ENCODE results near the gene GOLGA3. TPM values are rescaled to one million over a fixed set of nuclear protein-coding genes. Genes with fewer than 3 reads are reported as not detected.
A peak's percentile ranks its signal among the peaks of the same experiment; 100 is the strongest.

GOLGA3 gene
- total and polyA plus RNA-seq, 5 donors from 2014 or later = 2.0 to 46.4 (median 4.1) TPM

DNA sequence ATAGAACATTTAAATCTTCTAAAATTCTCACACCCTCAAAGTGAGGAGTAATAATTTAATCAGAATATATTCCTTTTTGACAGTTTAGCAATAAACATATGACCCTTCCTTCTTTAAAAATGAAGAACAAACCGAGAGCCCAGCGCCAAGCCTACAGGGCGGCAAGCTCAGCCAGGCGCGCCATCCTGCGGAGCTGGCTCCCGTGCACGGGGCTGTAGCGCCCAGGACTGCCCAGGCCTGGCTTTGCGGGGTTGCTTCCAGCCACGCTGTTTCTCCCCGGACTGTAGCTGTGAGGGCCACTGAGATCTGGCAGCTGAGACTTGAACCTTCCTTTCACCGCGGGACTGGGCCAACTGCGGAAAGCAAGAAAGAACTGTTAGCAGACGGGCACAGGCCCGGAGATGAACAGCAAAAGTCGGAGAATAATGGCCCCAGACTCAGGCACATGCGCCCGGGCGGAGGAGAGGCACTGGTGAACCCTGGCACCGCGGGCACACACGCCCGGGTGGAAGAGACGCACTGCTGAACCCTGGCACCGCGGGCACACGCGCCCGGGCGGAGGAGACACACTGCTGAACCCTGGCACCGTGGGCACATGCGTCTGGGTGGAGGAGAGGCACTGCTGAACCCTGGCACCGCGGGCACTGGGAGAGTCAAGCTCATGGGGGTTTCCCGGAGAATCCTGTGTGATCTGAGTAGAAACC lies 101.4 kb downstream of the GOLGA3 start:
- H3K4me3 ChIP-seq (ENCODE audit: low read depth, low read length) = no peak overlapping the region
- no peak for DNase-seq

DNA sequence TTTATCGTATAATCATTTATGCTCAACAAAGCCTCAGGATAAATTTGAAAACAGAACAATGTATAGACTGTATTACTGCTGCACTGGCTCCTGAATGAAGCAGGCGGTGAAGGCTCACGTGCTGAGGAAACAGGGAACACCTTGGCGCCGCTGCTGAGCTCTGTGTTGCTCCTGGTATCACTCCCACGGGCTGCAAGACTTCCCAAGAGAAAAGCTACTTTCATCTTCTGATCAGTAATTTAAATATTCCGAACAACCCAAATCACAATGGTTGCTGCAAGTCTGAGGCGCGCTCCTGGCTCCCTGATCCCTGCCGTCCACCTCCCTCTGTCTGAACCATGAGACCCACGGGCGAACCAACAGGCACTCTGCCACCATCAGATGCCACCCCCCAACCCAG lies 102.3 kb downstream of the GOLGA3 start:
- DNase-seq (no peak), ATAC-seq (ENCODE audit: low read depth in 2 of 2) (no peak)
- no peaks in the 10 kb centered on the region for H3K9me3 ChIP-seq (ENCODE audit: control insufficient read depth in 2 of 2, low read length in 2 of 2)
- Mint-ChIP-seq H3K9me3 (no peaks in the 10 kb centered on the region), H3K27ac (no peak overlapping the region), H3K4me3 (no peak overlapping the region), H3K36me3 (peaks cover 52% of the 10 kb centered on the region), H3K4me1 (peaks cover 0 to 3% (median under 1%) of the 10 kb centered on the region in 4 donors), H3K27me3 (no peaks in the 10 kb centered on the region)
- H3K27me3 ChIP-seq (ENCODE audit: control insufficient read depth, insufficient read depth, low read length) = no peaks in the 10 kb centered on the region
- peaks cover 62% of the 10 kb centered on the region for H3K36me3 ChIP-seq (ENCODE audit: control insufficient read depth, insufficient read depth, low read length)
- no peaks in the 10 kb centered on the region for H3K4me1 ChIP-seq (ENCODE audit: control insufficient read depth, insufficient read depth, low read length, poor library complexity, severe bottlenecking)
- no peak overlapping the region for H3K4me3 ChIP-seq (ENCODE audit: low read depth, low read length)
- H3K27ac ChIP-seq (ENCODE audit: insufficient read depth, low read length, poor library complexity, severe bottlenecking) = no peak overlapping the region

More for the DNA sequence above, 101.4 kb downstream of the GOLGA3 start:
- Histone ChIP-seq H3K27me3 (ENCODE audit: control insufficient read depth, insufficient read depth, low read length) (no peaks in the 10 kb centered on the region), H3K4me1 (ENCODE audit: control insufficient read depth, insufficient read depth, low read length, poor library complexity, severe bottlenecking) (no peaks in the 10 kb centered on the region), H3K27ac (ENCODE audit: insufficient read depth, low read length, poor library complexity, severe bottlenecking) (no peak overlapping the region), H3K9me3 (ENCODE audit: control insufficient read depth in 2 of 2, low read length in 2 of 2) (no peaks in the 10 kb centered on the region), H3K36me3 (ENCODE audit: control insufficient read depth, insufficient read depth, low read length) (peaks cover 70% of the 10 kb centered on the region)
- H3K36me3 Mint-ChIP-seq = peaks cover 58% of the 10 kb centered on the region
- H3K9me3 Mint-ChIP-seq = no peaks in the 10 kb centered on the region
- no peaks in the 10 kb centered on the region for H3K27me3 Mint-ChIP-seq
- H3K4me1 Mint-ChIP-seq = peaks cover 0 to 3% (median under 1%) of the 10 kb centered on the region in 4 donors
- peak overlapping the region in 1 of 3 donors; percentile 74 for H3K27ac Mint-ChIP-seq
- no peak overlapping the region for H3K4me3 Mint-ChIP-seq
- ATAC-seq (ENCODE audit: low read depth in 2 of 2) = no peak

DNA sequence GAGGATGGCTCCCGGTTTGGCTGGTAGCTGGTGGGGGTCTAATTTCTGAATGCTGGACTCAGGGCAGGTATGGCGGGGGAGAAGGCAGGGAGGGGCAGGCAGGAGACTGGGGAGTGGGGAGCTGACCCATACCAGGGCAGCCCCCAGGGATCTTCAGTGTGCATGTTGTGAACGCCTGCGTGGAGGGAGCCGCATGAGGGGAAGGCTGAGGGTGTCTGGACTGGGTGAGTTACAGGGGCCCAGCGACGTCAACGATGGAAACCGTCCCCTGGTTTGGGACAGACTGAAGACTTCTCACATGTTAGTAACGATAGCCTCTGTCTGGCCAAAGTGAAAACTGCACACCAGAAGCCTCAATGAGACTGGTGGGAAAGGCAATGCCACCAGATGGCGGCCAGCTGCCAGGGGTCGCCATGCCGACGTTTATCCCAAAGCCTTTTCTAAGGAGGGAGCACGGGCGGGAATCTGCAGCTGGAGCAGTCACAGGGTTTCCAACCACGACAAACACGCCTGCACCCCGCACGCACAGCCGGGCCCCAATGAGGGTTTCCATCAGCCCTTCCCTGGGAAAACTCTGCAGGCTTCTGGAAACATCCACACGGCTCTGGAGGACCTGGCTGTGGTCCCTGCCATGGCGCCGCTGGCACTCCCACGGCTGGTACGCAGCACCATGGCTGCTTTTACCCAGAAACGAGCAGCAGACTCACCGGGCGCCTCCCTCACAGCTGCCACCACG lies 104.0 kb downstream of the GOLGA3 start:
- Histone ChIP-seq H3K27me3 (ENCODE audit: control insufficient read depth, insufficient read depth, low read length) (no peaks in the 10 kb centered on the region), H3K4me3 (ENCODE audit: low read depth, low read length) (no peak overlapping the region), H3K27ac (ENCODE audit: insufficient read depth, low read length, poor library complexity, severe bottlenecking) (no peak overlapping the region), H3K4me1 (ENCODE audit: control insufficient read depth, insufficient read depth, low read length, poor library complexity, severe bottlenecking) (no peaks in the 10 kb centered on the region), H3K36me3 (ENCODE audit: control insufficient read depth, insufficient read depth, low read length) (peaks cover 64% of the 10 kb centered on the region), H3K9me3 (ENCODE audit: control insufficient read depth in 2 of 2, low read length in 2 of 2) (no peaks in the 10 kb centered on the region)
- no peak overlapping the region for H3K27ac Mint-ChIP-seq
- peaks cover 38% of the 10 kb centered on the region for H3K36me3 Mint-ChIP-seq
- no peaks in the 10 kb centered on the region for H3K27me3 Mint-ChIP-seq
- DNase-seq (no peak), ATAC-seq (ENCODE audit: low read depth in 2 of 2) (no peak)
- H3K9me3 Mint-ChIP-seq = no peaks in the 10 kb centered on the region
- H3K4me3 Mint-ChIP-seq = no peak overlapping the region
- H3K4me1 Mint-ChIP-seq = peaks cover 0 to 3% (median under 1%) of the 10 kb centered on the region in 4 donors

DNA sequence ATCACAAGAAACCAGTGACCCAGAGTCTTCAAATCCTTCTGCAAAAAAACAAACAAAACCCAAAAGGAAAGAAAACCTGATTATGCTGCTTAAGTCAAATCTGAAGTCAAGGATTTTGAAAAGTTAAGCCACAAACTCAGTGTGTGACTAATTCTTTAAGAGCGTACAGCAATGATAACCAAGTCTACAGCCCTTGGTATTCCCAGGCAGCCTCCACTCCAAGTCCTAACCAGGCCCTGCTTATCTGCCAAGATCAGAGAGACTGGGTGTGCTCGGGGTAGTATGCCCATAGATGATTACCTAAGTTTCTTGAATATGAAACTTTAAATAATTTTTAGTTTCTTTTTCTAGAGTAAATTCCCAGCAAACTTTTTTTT lies 104.9 kb downstream of the GOLGA3 start:
- Histone ChIP-seq H3K4me1 (ENCODE audit: control insufficient read depth, insufficient read depth, low read length, poor library complexity, severe bottlenecking) (no peaks in the 10 kb centered on the region), H3K4me3 (ENCODE audit: low read depth, low read length) (no peak overlapping the region), H3K27me3 (ENCODE audit: control insufficient read depth, insufficient read depth, low read length) (no peaks in the 10 kb centered on the region), H3K27ac (ENCODE audit: insufficient read depth, low read length, poor library complexity, severe bottlenecking) (no peak overlapping the region), H3K9me3 (ENCODE audit: control insufficient read depth in 2 of 2, low read length in 2 of 2) (no peaks in the 10 kb centered on the region), H3K36me3 (ENCODE audit: control insufficient read depth, insufficient read depth, low read length) (peaks cover 72% of the 10 kb centered on the region)
- H3K36me3 Mint-ChIP-seq = peaks cover 44% of the 10 kb centered on the region
- ATAC-seq (ENCODE audit: low read depth in 2 of 2) = no peak
- H3K27me3 Mint-ChIP-seq = no peaks in the 10 kb centered on the region
- no peaks in the 10 kb centered on the region for H3K9me3 Mint-ChIP-seq
- H3K27ac Mint-ChIP-seq = no peak overlapping the region
- H3K4me1 Mint-ChIP-seq = peaks cover 0 to 2% (median under 1%) of the 10 kb centered on the region in 4 donors
- H3K4me3 Mint-ChIP-seq = no peak overlapping the region
- no peak for DNase-seq

DNA sequence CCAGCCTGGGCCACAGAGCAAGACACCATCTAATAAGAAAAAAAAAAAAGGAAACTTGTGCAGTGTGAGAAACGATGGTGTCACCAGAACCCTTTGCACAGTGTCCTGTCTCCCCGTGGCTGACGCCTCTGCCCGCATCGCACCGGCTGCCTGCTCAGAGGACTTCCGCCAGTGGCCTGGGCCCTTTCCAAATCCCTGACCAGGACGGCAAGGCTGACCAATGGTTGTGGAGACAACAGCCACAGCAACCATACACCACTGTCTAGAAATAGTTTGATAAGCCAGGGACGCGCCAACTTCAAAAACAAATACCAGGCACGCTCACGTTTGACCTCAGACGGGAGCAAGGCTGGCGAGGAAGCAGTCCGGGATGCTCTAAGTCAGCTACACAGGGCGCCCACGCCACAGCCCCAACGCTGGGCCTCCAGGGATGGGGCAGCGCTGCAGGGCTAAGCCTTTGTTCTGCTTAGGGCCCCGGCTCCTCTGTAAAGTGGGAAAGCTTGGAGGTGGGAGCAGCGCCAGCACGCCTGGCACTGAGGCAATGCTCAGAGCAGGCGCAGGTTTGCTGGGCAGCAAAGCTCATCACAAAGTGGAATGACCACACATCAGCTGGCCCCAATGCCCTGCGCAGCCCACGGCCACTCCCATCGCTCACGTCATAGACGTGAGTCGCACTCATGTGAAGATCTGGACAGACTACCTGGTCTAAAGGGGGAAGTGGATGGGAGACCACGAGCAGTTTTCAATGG lies 105.5 kb downstream of the GOLGA3 start:
- Histone ChIP-seq H3K9me3 (ENCODE audit: control insufficient read depth in 2 of 2, low read length in 2 of 2) (no peaks in the 10 kb centered on the region), H3K36me3 (ENCODE audit: control insufficient read depth, insufficient read depth, low read length) (peaks cover 69% of the 10 kb centered on the region), H3K27ac (ENCODE audit: insufficient read depth, low read length, poor library complexity, severe bottlenecking) (no peak overlapping the region), H3K27me3 (ENCODE audit: control insufficient read depth, insufficient read depth, low read length) (no peaks in the 10 kb centered on the region), H3K4me1 (ENCODE audit: control insufficient read depth, insufficient read depth, low read length, poor library complexity, severe bottlenecking) (no peaks in the 10 kb centered on the region), H3K4me3 (ENCODE audit: low read depth, low read length) (no peak overlapping the region)
- no peak overlapping the region for H3K4me3 Mint-ChIP-seq
- ATAC-seq (ENCODE audit: low read depth in 2 of 2) = no peak
- peaks cover 40% of the 10 kb centered on the region for H3K36me3 Mint-ChIP-seq
- H3K27ac Mint-ChIP-seq = no peak overlapping the region
- no peaks in the 10 kb centered on the region for H3K9me3 Mint-ChIP-seq
- DNase-seq = no peak
- no peaks in the 10 kb centered on the region for H3K27me3 Mint-ChIP-seq
- H3K4me1 Mint-ChIP-seq = no peaks in the 10 kb centered on the region

DNA sequence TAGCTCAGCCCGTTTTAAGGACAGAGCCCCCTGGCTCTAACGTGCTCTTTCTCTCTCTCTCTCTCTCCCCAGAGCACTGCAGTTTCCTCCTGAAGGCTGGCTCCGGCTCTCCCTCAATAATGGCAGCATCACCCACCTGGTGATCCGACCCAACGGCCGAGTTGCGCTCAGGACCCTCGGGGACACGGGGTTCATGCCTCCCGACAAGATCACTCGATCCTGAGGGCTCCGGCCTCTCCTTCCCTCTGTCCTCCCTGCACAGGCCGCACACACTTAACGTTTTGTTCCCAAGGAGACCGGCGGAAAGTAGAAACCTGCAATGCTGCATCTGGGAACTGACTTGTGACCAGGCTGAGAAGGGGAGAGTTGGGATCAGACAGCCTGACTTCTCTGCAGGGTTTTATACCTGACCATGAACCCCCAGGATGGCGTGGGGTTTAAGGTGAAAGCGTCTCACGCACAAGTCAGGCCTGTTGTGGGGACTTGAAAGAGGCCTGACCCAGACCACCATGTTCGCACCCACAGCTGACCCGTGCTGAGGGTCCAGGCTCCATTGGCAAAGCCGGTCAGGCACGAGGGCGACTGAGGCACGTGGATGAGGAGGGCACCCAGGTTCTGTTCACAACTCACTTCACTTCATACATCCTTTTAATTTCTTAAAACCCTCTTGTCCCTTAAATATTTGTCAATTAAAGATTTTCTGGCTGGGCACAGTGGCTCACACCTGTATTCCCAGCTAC lies 107.9 kb downstream of the GOLGA3 start:
- Mint-ChIP-seq H3K27me3 (no peaks in the 10 kb centered on the region), H3K27ac (peak overlapping the region in 1 of 3 donors; percentile 26), H3K9me3 (no peaks in the 10 kb centered on the region), H3K4me1 (no peaks in the 10 kb centered on the region), H3K36me3 (peaks cover 24% of the 10 kb centered on the region), H3K4me3 (no peak overlapping the region)
- H3K4me1 ChIP-seq (ENCODE audit: control insufficient read depth, insufficient read depth, low read length, poor library complexity, severe bottlenecking) = no peaks in the 10 kb centered on the region
- H3K4me3 ChIP-seq (ENCODE audit: low read depth, low read length) = no peak overlapping the region
- H3K36me3 ChIP-seq (ENCODE audit: control insufficient read depth, insufficient read depth, low read length) = peaks cover 60% of the 10 kb centered on the region
- ATAC-seq (ENCODE audit: low read depth in 2 of 2) = no peak
- no peaks in the 10 kb centered on the region for H3K27me3 ChIP-seq (ENCODE audit: control insufficient read depth, insufficient read depth, low read length)
- H3K27ac ChIP-seq (ENCODE audit: insufficient read depth, low read length, poor library complexity, severe bottlenecking) = no peak overlapping the region
- H3K9me3 ChIP-seq (ENCODE audit: control insufficient read depth in 2 of 2, low read length in 2 of 2) = no peaks in the 10 kb centered on the region
- DNase-seq = no peak

DNA sequence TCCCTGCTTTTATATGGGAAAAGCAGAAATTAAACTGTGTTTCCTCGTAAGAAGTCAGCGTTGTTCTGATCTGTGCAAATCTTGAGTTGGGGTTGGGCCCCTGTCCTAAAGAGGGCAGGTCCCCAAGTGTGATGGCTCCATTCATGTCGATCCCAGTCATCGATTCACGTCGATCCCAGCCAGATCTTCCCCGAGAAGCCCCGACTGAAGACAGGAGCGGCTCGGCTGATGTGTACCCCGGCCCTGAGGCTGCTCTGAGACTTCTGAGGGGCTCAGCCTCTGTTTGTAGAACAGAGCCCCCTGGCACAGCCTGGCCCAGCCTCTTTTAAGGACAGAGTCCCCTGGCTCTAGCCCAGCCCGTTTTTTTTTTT lies 108.7 kb downstream of the GOLGA3 start:
- Histone ChIP-seq H3K4me3 (ENCODE audit: low read depth, low read length) (no peak overlapping the region), H3K27ac (ENCODE audit: insufficient read depth, low read length, poor library complexity, severe bottlenecking) (no peak overlapping the region), H3K9me3 (ENCODE audit: control insufficient read depth in 2 of 2, low read length in 2 of 2) (no peaks in the 10 kb centered on the region), H3K36me3 (ENCODE audit: control insufficient read depth, insufficient read depth, low read length) (peaks cover 55% of the 10 kb centered on the region), H3K4me1 (ENCODE audit: control insufficient read depth, insufficient read depth, low read length, poor library complexity, severe bottlenecking) (no peaks in the 10 kb centered on the region), H3K27me3 (ENCODE audit: control insufficient read depth, insufficient read depth, low read length) (no peaks in the 10 kb centered on the region)
- Mint-ChIP-seq H3K27ac (no peak overlapping the region), H3K9me3 (no peaks in the 10 kb centered on the region), H3K4me1 (no peaks in the 10 kb centered on the region), H3K27me3 (no peaks in the 10 kb centered on the region), H3K4me3 (no peak overlapping the region), H3K36me3 (peaks cover 16% of the 10 kb centered on the region)
- DNase-seq (no peak), ATAC-seq (ENCODE audit: low read depth in 2 of 2) (no peak)

Measured in CD4-positive, CD25-positive, alpha-beta regulatory T cell (primary cell).